ENCODE data around the gene CFAP61. TPM values are rescaled to one million over a fixed set of nuclear protein-coding genes. Genes with fewer than 3 reads are reported as not detected.

Gene CFAP61
- total RNA-seq, 1 donor from 2014 or later, result 2.6 TPM

DNA sequence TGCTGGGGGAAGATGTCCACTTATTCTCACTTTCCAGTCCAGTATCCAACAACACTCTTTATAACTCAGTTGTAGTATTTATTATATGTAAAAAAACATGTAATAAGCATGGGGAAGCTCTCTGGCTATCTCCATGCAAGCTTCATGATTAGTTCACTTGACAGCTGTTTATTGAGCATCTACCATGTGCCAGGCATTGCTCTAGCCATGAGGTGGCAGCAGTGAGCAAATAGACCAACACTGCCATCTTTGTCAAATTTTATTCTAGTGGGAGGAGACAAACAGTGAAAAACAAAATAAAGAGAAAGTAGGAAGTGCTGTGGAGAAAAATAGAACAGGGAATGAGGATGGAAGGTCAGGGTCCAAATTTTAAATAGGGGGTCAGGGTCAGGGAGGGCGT is 131.8 kb downstream of the CFAP61 start:
- Mint-ChIP-seq H3K27ac (no peak overlapping the region), H3K4me3 (ENCODE audit: low read depth) (no peak overlapping the region), H3K36me3 (ENCODE audit: insufficient read depth) (no peaks in the 10 kb centered on the region), H3K9me3 (ENCODE audit: low read depth) (peaks cover 11% of the 10 kb centered on the region), H3K27me3 (peaks cover 3% of the 10 kb centered on the region), H3K4me1 (ENCODE audit: low read depth) (no peaks in the 10 kb centered on the region)
- no peak for DNase-seq (ENCODE audit: low spot score, unreplicated experiment)
- TF ChIP-seq, protein P1, sequence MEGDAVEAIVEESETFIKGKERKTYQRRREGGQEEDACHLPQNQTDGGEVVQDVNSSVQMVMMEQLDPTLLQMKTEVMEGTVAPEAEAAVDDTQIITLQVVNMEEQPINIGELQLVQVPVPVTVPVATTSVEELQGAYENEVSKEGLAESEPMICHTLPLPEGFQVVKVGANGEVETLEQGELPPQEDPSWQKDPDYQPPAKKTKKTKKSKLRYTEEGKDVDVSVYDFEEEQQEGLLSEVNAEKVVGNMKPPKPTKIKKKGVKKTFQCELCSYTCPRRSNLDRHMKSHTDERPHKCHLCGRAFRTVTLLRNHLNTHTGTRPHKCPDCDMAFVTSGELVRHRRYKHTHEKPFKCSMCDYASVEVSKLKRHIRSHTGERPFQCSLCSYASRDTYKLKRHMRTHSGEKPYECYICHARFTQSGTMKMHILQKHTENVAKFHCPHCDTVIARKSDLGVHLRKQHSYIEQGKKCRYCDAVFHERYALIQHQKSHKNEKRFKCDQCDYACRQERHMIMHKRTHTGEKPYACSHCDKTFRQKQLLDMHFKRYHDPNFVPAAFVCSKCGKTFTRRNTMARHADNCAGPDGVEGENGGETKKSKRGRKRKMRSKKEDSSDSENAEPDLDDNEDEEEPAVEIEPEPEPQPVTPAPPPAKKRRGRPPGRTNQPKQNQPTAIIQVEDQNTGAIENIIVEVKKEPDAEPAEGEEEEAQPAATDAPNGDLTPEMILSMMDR (IDR thresholded peaks at IDR 0.05; ENCODE audit: unreplicated experiment), result peak; percentile 18

DNA sequence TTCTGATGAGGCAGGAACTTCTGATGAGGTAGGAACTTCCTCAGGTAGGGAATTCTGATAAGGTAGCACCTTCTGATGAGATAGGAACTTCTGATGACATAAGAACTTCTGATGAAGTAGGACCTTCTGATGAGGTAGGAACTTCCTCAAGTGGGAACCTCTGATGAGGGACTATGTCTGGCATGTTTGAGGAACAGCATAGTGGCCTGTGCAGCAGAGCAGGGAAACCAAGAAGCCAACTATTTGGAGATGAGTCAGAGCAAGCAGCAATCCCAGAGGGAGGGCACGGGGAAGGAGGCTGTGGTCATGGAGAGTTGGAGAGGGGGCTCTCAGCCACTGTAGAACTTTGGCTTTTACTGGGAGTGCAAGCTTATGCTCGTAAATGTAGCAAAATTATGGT is 132.4 kb downstream of the CFAP61 start:
- DNase-seq (ENCODE audit: low spot score, unreplicated experiment), result no peak
- H3K27ac Mint-ChIP-seq, result no peak overlapping the region
- H3K4me1 Mint-ChIP-seq (ENCODE audit: low read depth), result no peaks in the 10 kb centered on the region
- H3K27me3 Mint-ChIP-seq, result peaks cover 3% of the 10 kb centered on the region
- TF ChIP-seq, protein P1 (IDR thresholded peaks at IDR 0.05; ENCODE audit: unreplicated experiment), result no peak
- H3K4me3 Mint-ChIP-seq (ENCODE audit: low read depth), result no peak overlapping the region
- peaks cover 6% of the 10 kb centered on the region for H3K9me3 Mint-ChIP-seq (ENCODE audit: low read depth)
- no peaks in the 10 kb centered on the region for H3K36me3 Mint-ChIP-seq (ENCODE audit: insufficient read depth)

DNA sequence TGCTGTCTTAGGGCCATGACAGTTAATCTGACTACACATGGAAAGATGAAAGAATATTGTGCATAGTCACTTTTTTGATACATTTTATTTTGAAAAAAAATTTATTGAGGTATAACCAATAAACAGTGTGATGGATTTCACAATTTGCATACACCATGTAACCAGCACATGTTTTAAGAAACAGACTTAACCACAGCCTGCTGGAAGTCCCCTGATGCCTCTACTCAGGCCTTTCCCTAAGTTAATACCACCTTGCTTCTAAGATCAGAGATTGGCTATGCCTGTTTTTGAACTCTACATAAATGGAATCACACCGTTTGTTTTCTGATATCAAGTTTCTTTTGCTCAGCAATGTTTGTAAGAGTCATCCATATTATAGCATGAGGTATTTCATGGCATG is 136.3 kb downstream of the CFAP61 start:
- Mint-ChIP-seq H3K36me3 (ENCODE audit: insufficient read depth) (no peaks in the 10 kb centered on the region), H3K9me3 (ENCODE audit: low read depth) (no peaks in the 10 kb centered on the region), H3K4me1 (ENCODE audit: low read depth) (no peaks in the 10 kb centered on the region), H3K4me3 (ENCODE audit: low read depth) (no peak overlapping the region), H3K27ac (no peak overlapping the region), H3K27me3 (peaks cover 6% of the 10 kb centered on the region)
- no peak for DNase-seq (ENCODE audit: low spot score, unreplicated experiment)
- TF ChIP-seq, protein P1 (IDR thresholded peaks at IDR 0.05; ENCODE audit: unreplicated experiment), result no peak

DNA sequence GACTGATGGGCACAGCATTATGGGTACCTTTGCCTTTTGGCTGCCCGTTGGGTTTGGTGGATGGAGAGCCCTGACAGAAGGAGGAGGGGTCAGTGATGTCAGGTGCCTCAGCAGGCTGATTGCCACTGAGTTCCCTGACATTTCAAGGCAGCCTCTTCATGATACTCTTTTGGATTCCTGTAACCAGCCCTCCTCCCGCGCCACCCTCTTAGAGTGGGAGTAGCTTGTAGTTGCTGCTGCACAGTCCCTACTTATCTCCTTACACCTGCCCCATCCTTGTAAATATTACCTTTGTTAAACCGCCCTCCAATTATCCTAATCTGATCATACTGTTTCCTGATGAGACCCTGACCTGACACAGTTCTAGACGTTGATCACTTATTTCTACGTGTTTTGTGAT is 140.0 kb downstream of the CFAP61 start:
- no peak overlapping the region for H3K4me3 Mint-ChIP-seq (ENCODE audit: low read depth)
- DNase-seq (ENCODE audit: low spot score, unreplicated experiment), result no peak
- H3K27me3 Mint-ChIP-seq, result peaks cover 11% of the 10 kb centered on the region
- H3K36me3 Mint-ChIP-seq (ENCODE audit: insufficient read depth), result no peaks in the 10 kb centered on the region
- H3K4me1 Mint-ChIP-seq (ENCODE audit: low read depth), result peaks cover 2% of the 10 kb centered on the region
- no peaks in the 10 kb centered on the region for H3K9me3 Mint-ChIP-seq (ENCODE audit: low read depth)
- no peak overlapping the region for H3K27ac Mint-ChIP-seq
- TF ChIP-seq, protein P1 (IDR thresholded peaks at IDR 0.05; ENCODE audit: unreplicated experiment), result no peak

DNA sequence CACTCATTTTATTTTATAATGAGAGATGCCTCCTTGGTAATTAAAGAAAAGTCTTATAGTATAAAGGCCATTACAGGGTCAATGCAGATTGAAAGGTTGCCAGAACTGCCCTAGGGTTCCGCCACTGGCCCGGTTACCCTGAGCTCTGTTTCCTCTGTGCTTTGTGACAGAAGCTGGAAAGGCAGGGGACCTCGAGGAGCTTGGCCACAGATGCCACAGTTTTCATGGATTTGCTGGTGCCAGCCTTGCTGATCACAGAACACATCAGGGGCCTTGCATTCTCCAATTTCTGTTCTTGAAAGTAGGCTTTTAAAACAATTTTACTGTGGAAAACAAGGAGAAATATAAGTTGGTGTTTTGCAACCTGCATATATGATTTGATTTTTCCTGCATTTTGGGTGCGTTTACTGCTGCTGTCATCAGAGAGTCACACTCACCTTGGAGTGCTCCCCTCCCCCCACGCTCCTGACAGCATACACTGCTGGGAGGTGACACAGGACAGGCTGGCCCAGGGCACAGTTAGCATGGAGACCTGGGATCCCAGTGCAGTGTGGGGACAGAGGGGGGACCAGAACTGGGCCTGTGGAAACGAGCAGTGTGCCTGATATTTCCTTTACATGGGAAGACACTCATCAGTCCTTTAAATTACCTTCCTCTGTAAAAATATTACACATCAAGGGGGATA is 142.8 kb downstream of the CFAP61 start:
- H3K36me3 Mint-ChIP-seq (ENCODE audit: insufficient read depth), result no peaks in the 10 kb centered on the region
- H3K9me3 Mint-ChIP-seq (ENCODE audit: low read depth), result no peaks in the 10 kb centered on the region
- DNase-seq (ENCODE audit: low spot score, unreplicated experiment), result no peak
- H3K4me3 Mint-ChIP-seq (ENCODE audit: low read depth), result no peak overlapping the region
- TF ChIP-seq, protein P1 (IDR thresholded peaks at IDR 0.05; ENCODE audit: unreplicated experiment), result no peak
- H3K4me1 Mint-ChIP-seq (ENCODE audit: low read depth), result peaks cover 19% of the 10 kb centered on the region
- no peak overlapping the region for H3K27ac Mint-ChIP-seq
- peaks cover 16% of the 10 kb centered on the region for H3K27me3 Mint-ChIP-seq

Data from progenitor cell of endocrine pancreas (in vitro differentiated cells).